Karpas-422 (cell line): ENCODE measurements around the gene FOXC2. TPM values are rescaled to one million over a fixed set of nuclear protein-coding genes. Genes with fewer than 3 reads are reported as not detected.
A peak's percentile ranks its signal among the peaks of the same experiment; 100 is the strongest.

ENCODE experiments used
- DNase-seq: peaks from one replicate; pipeline ENCODE4 v3.0.0-alpha.2; 2015
- H2AFZ ChIP-seq: fragments of 200-600 bp; sonication (generic); 2 replicates; pipeline ENCODE4 v1.6.1; 2014; ENCODE audit warnings: antibody characterized with exemption, low read length, mixed read lengths
- H3K27ac ChIP-seq: fragments of 200-600 bp; sonication (generic); 2 replicates; pipeline ENCODE4 v1.5.1; 2014; ENCODE audit warnings: mild to moderate bottlenecking, low read length, moderate library complexity
- H3K27me3 ChIP-seq: fragments of 200-600 bp; sonication (generic); 2 replicates; pipeline ENCODE4 v1.6.1; 2014; ENCODE audit warnings: low read length, mixed read lengths
- H3K36me3 ChIP-seq: fragments of 200-600 bp; sonication (generic); 2 replicates; pipeline ENCODE4 v1.6.1; 2014; ENCODE audit warnings: low read length, mixed read lengths; ENCODE audit not compliant: insufficient read depth
- H3K4me1 ChIP-seq: fragments of 200-600 bp; sonication (generic); 2 replicates; pipeline ENCODE4 v1.6.1; 2014; ENCODE audit warnings: mild to moderate bottlenecking, low read length, mixed read lengths
- H3K4me2 ChIP-seq: fragments of 200-600 bp; sonication (generic); 2 replicates; pipeline ENCODE4 v1.6.1; 2014; ENCODE audit warnings: low read length, low read depth, mild to moderate bottlenecking; ENCODE audit not compliant: poor library complexity, severe bottlenecking
- H3K4me3 ChIP-seq: fragments of 200-600 bp; sonication (generic); 2 replicates; pipeline ENCODE4 v1.5.1; 2014; ENCODE audit warnings: mild to moderate bottlenecking, antibody characterized with exemption, low read length, mixed read lengths
- H3K79me2 ChIP-seq: fragments of 200-600 bp; sonication (generic); 2 replicates; pipeline ENCODE4 v1.6.1; 2014; ENCODE audit warnings: mild to moderate bottlenecking, low read length, mixed read lengths
- H3K9ac ChIP-seq: fragments of 200-600 bp; sonication (generic); 2 replicates; pipeline ENCODE4 v1.6.0; 2014; ENCODE audit warnings: low read length
- H3K9me2 ChIP-seq: fragments of 200-600 bp; sonication (generic), shearing (Covaris generic); replicated peaks from 2 replicates; pipeline ENCODE4 v1.6.0; 2014; ENCODE audit warnings: mild to moderate bottlenecking, low read length, moderate library complexity; ENCODE audit not compliant: insufficient read depth
- H3K9me3 ChIP-seq: fragments of 300-700, 200-600 bp; sonication (generic); 2 replicates; pipeline ENCODE4 v1.6.1; 2014; ENCODE audit warnings: low read length, mixed read lengths
- H4K20me1 ChIP-seq: fragments of 200-600 bp; sonication (generic); 2 replicates; pipeline ENCODE4 v1.6.1; 2014; ENCODE audit warnings: mild to moderate bottlenecking, antibody characterized with exemption, low read length, low read depth; ENCODE audit not compliant: insufficient read depth
- total RNA-seq: library from RNA; depleted of rRNA; stranded (reverse); fragments of >200 nt; shearing (Covaris generic); gene quantifications from 2 replicates; pipeline ENCODE4 v1.2.3, GENCODE V29; 2014; ENCODE audit warnings: low replicate concordance; rRNA removed

The FOXC2 gene
- 0.07 TPM in 1 of 2 replicates, not detected in the other for total RNA-seq

GRCh38 chr16:86566601-86566965, at the start of gene FOXC2:
Gene FOXC2 (plus strand): TSS chr16:86566829. CDS start chr16:86567336, 507 bp downstream.
- H3K27ac ChIP-seq: no peak within 1 kb of the TSS
- no peaks in the 10 kb centered on the region for H4K20me1 ChIP-seq
- H3K79me2 ChIP-seq: no peaks in the 10 kb centered on the region
- H3K4me1 ChIP-seq: no peaks in the 10 kb centered on the region
- H2AFZ ChIP-seq: no peak within 1 kb of the TSS
- no peak within 1 kb of the TSS for H3K9ac ChIP-seq
- no peaks in the 10 kb centered on the region for H3K36me3 ChIP-seq
- no peaks in the 10 kb centered on the region for H3K27me3 ChIP-seq
- no peak for DNase-seq
- H3K9me2 ChIP-seq: no peaks in the 10 kb centered on the region
- H3K4me3 ChIP-seq: no peak within 1 kb of the TSS
- no peaks in the 10 kb centered on the region for H3K9me3 ChIP-seq
- no peak within 1 kb of the TSS for H3K4me2 ChIP-seq

GRCh38 chr16:86517033-86517432, 49.6 kb upstream of the FOXC2 start:
- no peaks in the 10 kb centered on the region for H3K36me3 ChIP-seq
- no peak for DNase-seq
- H3K4me1 ChIP-seq: no peaks in the 10 kb centered on the region
- H3K27me3 ChIP-seq: no peaks in the 10 kb centered on the region
- no peaks in the 10 kb centered on the region for H3K79me2 ChIP-seq
- no peaks in the 10 kb centered on the region for H3K9me2 ChIP-seq
- H3K4me2 ChIP-seq: no peak overlapping the region
- no peaks in the 10 kb centered on the region for H4K20me1 ChIP-seq
- no peaks in the 10 kb centered on the region for H3K9me3 ChIP-seq
- H3K4me3 ChIP-seq: no peak overlapping the region
- H3K27ac ChIP-seq: no peak overlapping the region
- H2AFZ ChIP-seq: no peak overlapping the region
- H3K9ac ChIP-seq: no peak overlapping the region

DNA sequence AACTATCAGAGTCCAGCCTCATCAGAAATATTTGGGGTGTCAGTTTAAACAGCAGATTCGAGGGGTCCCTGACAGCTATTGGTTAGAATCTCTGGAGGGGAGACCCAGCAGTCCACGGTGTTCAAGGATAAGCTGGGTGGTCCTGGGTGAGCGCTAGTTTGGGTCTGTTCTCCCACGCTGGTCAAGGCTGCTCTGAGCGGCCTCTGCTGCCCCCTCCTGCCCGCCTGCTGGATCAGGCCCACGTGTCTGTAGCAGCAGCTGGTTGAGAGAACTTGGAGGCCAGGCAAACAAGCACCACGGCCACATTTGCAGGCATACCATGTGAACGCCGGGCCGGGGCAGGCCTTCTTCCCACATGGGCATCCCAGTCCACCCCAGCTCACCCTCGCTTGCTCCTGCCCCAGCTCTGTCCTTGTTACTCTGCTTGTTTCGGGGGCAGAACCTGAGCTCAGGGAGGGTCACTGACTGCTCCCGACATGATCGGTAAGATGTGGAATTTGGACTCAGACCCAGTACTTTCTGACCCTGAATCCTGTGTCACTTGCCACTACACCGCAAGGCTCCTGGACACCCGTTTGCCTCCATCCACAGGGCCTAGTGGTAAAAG, 48.9 kb upstream of the FOXC2 start:
- H2AFZ ChIP-seq: no peak overlapping the region

DNA sequence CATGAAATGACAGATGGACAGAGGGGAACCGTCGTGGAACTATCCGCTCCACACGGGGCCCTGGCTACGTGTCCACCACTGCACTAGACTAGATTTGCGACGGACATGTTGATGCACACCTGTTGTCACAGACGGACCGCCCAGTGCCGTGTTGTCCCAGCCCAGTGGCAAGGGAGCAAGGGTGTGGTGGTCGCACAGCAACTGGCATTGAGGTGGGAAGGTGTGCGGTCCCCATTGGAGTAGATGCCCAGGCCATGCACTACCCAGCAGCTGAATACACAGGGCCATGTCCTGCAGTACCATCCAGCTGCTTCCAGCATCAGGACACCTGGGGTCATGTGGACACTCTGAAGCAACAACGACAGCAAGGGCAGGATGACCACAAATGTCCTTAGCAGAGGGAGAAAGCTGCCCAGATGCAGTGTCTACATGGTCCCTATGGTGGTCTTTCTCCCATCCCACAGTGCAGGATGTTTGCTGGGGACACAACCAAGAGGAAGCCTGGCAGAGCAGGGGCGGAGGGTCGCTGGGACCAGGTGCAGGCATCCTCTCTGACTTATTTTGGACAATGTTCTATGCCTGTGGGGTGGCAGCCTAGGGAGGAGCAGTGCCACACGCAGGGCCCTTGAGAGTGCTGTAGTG, 47.5 kb upstream of the FOXC2 start:
- H3K9me2 ChIP-seq: no peaks in the 10 kb centered on the region
- no peak overlapping the region for H3K4me2 ChIP-seq
- H3K79me2 ChIP-seq: no peaks in the 10 kb centered on the region
- no peaks in the 10 kb centered on the region for H3K36me3 ChIP-seq
- no peak for DNase-seq
- no peaks in the 10 kb centered on the region for H3K4me1 ChIP-seq
- H4K20me1 ChIP-seq: no peaks in the 10 kb centered on the region
- no peak overlapping the region for H3K9ac ChIP-seq
- no peak overlapping the region for H3K4me3 ChIP-seq
- H3K27me3 ChIP-seq: no peaks in the 10 kb centered on the region
- no peaks in the 10 kb centered on the region for H3K9me3 ChIP-seq
- no peak overlapping the region for H3K27ac ChIP-seq
- no peak overlapping the region for H2AFZ ChIP-seq

More for the DNA sequence above, 48.9 kb upstream of the FOXC2 start:
- Histone ChIP-seq H4K20me1 (no peaks in the 10 kb centered on the region), H3K27me3 (no peaks in the 10 kb centered on the region), H3K27ac (no peak overlapping the region), H3K9me3 (no peaks in the 10 kb centered on the region), H3K9me2 (no peaks in the 10 kb centered on the region), H3K9ac (no peak overlapping the region), H3K79me2 (no peaks in the 10 kb centered on the region), H3K4me1 (no peaks in the 10 kb centered on the region), H3K4me3 (no peak overlapping the region), H3K4me2 (no peak overlapping the region), H3K36me3 (no peaks in the 10 kb centered on the region)
- DNase-seq: peak; percentile 73

DNA sequence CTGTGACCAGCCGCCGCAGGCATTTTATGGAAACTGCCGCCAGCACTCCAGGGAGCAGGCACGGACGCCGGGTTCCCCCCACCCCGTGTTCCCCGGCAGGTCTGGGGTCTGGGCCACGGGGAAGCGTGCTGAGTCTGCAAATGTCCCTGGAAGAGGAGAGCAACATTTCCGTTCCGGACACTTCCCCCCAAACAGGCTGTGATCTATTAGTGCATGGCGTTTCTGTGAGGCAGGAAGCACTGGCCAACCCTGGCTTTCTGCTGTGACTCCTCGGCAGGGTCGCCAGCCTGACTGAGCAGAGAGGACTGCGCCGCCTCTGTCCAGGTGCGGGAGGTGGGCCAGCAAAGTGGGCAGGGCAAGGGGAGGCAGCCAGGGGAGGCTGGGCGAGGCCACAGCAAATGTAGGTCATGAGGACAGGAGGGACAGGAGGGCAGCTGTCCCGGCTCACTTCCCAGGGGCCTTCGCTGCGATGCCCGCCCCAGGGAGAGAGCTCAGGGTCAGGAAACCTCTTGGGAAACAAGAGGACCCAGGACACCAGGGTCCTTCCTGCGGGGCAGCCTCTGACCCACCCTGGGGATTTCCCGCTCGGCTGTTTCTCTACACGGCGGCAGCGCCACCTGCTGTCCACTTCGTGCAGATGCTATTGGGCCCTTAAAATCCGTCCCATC, 46.8 kb upstream of the FOXC2 start:
- H4K20me1 ChIP-seq: no peaks in the 10 kb centered on the region
- peak; percentile 73 for DNase-seq
- no peak overlapping the region for H3K9ac ChIP-seq
- H3K27me3 ChIP-seq: no peaks in the 10 kb centered on the region
- H3K9me2 ChIP-seq: no peaks in the 10 kb centered on the region
- no peaks in the 10 kb centered on the region for H3K9me3 ChIP-seq
- H3K36me3 ChIP-seq: no peaks in the 10 kb centered on the region
- H2AFZ ChIP-seq: no peak overlapping the region
- no peaks in the 10 kb centered on the region for H3K4me1 ChIP-seq
- no peak overlapping the region for H3K4me3 ChIP-seq
- H3K27ac ChIP-seq: no peak overlapping the region
- H3K79me2 ChIP-seq: no peaks in the 10 kb centered on the region
- no peak overlapping the region for H3K4me2 ChIP-seq

DNA sequence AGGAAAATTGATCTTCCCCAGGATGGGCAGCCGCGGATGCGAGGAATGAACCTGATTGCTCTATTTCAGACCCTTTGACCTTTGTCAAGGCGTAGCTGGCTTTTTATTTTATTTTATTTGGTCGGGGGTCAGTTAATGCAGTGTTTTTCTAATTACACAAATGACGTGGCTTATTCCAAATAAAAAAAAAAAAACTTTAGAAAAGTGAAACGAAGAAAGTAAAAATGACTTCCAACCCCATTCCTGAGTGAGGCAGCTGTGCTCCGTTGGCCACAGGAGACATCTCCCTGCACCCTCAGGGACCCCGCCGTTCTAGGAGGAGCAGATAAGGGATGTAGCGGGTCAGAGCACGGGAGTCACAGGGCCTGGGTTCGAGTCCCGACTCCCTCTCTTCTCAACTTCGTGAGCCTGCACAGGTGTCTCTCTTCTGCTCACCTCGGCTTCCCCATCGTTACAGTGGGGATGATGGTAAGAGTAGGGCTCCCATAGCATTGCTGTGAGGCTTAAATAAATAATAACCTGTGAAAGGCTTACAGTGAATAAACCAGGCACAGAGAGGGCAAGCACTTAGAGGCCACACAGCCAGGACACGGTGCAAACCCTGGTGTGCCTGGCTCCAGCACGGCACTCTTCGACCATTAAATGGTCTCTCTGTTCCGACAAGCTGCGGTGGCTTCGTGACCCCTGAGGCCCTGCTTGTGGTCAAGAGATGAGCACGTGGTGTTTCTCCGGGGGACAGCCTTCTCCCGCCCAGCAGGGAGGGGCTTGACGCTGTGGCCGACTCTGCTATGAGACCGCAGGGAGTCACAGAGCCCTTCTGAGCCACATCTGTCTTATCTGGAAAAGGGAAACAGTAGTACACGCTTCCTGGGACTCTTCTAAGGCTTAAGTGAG, 46.1 kb upstream of the FOXC2 start:
- no peak for DNase-seq
- no peak overlapping the region for H3K4me2 ChIP-seq
- H3K27me3 ChIP-seq: no peaks in the 10 kb centered on the region
- no peak overlapping the region for H2AFZ ChIP-seq
- H3K9me2 ChIP-seq: no peaks in the 10 kb centered on the region
- H3K4me3 ChIP-seq: no peak overlapping the region
- H3K79me2 ChIP-seq: no peaks in the 10 kb centered on the region
- H4K20me1 ChIP-seq: no peaks in the 10 kb centered on the region
- no peaks in the 10 kb centered on the region for H3K4me1 ChIP-seq
- no peak overlapping the region for H3K9ac ChIP-seq
- no peak overlapping the region for H3K27ac ChIP-seq
- no peaks in the 10 kb centered on the region for H3K36me3 ChIP-seq
- H3K9me3 ChIP-seq: no peaks in the 10 kb centered on the region

DNA sequence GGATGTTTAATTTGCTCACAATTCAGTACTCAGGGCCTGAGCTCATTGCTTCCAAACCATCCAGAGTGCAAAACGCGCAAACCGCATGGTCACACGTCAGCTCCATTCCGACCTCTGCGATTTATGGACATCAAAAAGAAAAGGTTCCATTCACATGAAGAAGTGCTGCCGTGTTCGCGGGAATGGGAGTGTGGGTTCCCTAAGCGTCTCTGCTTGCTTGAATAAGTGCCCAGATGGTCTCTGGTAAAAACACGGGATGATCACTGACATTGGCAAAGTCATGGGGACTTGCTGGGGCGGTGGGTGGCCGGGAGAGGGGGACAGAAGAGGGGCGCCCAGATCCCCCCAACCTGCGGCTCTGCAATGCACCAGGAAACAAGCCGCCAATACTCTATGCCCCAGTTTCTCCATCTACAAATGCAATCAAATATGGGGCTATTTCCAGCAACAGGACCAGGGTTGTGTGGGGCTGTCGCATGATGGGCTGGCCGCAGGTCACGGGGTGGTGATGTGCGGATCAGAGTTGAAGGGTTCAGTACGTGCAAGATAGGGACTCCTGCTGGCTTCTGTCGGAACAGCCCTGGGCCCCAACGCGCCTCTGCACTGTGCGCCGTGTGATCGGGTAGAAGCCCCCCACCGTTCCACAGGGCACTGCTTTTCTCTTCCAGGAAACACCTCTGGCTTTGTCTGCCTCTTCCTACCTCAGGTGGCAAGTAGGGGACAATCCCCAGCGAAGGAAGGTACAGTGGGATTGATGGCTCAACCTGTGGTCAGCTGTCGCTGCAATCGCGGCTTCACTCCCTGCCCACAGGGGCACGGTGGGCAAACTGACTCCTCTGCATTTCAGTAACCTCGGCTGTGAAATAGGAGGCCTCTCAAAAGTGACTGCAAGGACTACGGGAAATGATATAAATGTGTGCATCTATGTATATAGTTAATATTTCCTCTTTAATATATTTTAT, 45.1 kb upstream of the FOXC2 start:
- Histone ChIP-seq H4K20me1 (no peaks in the 10 kb centered on the region), H3K36me3 (no peaks in the 10 kb centered on the region), H3K4me1 (no peaks in the 10 kb centered on the region), H3K4me3 (no peak overlapping the region), H3K4me2 (no peak overlapping the region), H3K9me2 (no peaks in the 10 kb centered on the region), H3K79me2 (no peaks in the 10 kb centered on the region), H3K9me3 (no peaks in the 10 kb centered on the region), H3K27me3 (no peaks in the 10 kb centered on the region), H2AFZ (no peak overlapping the region), H3K27ac (no peak overlapping the region), H3K9ac (no peak overlapping the region)
- DNase-seq: no peak
